GM10248 (cell line): Measurements from ENCODE around the gene ESYT1.

Source experiments
- CTCF ChIA-PET: fragments of 300-600 bp; sonication (Branson Sonifier 250); formaldehyde crosslinking; extraction: SDS; loops from one replicate; lab custom pipeline; 2021; ENCODE audit warnings: antibody characterized with exemption; lab: Yijun Ruan, JAX
- POLR2A ChIA-PET: fragments of 350-650 bp; sonication (Branson Sonifier 250); formaldehyde crosslinking; extraction: SDS; loops from one replicate; lab custom pipeline; 2020; ENCODE audit warnings: antibody characterized with exemption; lab: Yijun Ruan, JAX
- DNase-seq: peaks from one replicate; pipeline ENCODE4 v3.0.0; 2012; ENCODE audit errors: extremely low spot score
- CTCF ChIP-seq: IDR thresholded peaks from 2 replicates; pipeline ENCODE4 v1.5.1; 2012; ENCODE audit warnings: mild to moderate bottlenecking, low read depth; ENCODE audit errors: extremely low read depth, missing control alignments, control extremely low read depth

ESYT1 gene

GRCh38 chr12:56127888-56128669 lies at the start of gene ESYT1:
Gene ESYT1 (plus strand): TSS chr12:56128267. CDS start chr12:56128320, 53 bp downstream.
- peak; percentile 97 for DNase-seq
- CTCF ChIA-PET = interaction anchor here (0.7 to 14.7 kb wide), 19 partner anchors 9 to 403 kb away, joined by 3 to 243 read pairs (median 4); partner anchors contain the start of genes CS, DGKA, MYL6 and SMARCC2
- no peak for TF ChIP-seq CTCF

GRCh38 chr12:56078427-56078826 lies 49.6 kb upstream of the ESYT1 start:
- ChIA-PET CTCF (interaction anchor here (1.0 to 1.5 kb wide), 3 partner anchors 19 to 83 kb away, joined by 3 read pairs; no protein-coding TSS in a partner anchor), POLR2A (no interaction called here)
- no peak for DNase-seq
- TF ChIP-seq CTCF = no peak

More at GRCh38 chr12:56127888-56128669, at the start of gene ESYT1:
- POLR2A ChIA-PET = interaction anchor here (0.6 to 4.0 kb wide), 11 partner anchors 11 to 376 kb away, joined by 3 to 49 read pairs (median 4); partner anchors contain the start of genes MYL6, PA2G4, RPL41 and SMARCC2

- ChIA-PET POLR2A (interaction anchor here (0.7 kb wide), 1 partner anchor 25 kb away, joined by 3 read pairs; the partner anchor contains the start of gene PA2G4), CTCF (interaction anchor here (1.0 to 2.6 kb wide), 14 partner anchors 9 to 340 kb away, joined by 3 to 11 read pairs (median 3); partner anchors contain the start of genes PA2G4 and RNF41)
- DNase-seq = peak; percentile 79
- peak; percentile 55 for TF ChIP-seq CTCF
These were observed 48.9 kb upstream of the ESYT1 start for GRCh38 chr12:56078931-56079722.

GRCh38 chr12:56079723-56080555 lies 48.1 kb upstream of the ESYT1 start, which contains the start of gene ERBB3:
Gene ERBB3 (plus strand): TSS chr12:56080165. CDS start chr12:56080301, 136 bp downstream.
- no peak for TF ChIP-seq CTCF
- ChIA-PET POLR2A (interaction anchor here (0.7 kb wide), 1 partner anchor 24 kb away, joined by 3 read pairs; the partner anchor contains the start of gene PA2G4), CTCF (interaction anchor here (0.6 to 2.6 kb wide), 16 partner anchors 9 to 1133 kb away, joined by 3 to 11 read pairs (median 3); partner anchors contain the start of genes PA2G4 and RNF41)
- peak; percentile 67 for DNase-seq

- ChIA-PET CTCF (interaction anchor here (1.4 to 2.6 kb wide), 7 partner anchors 9 to 342 kb away, joined by 3 to 11 read pairs (median 7); partner anchors contain the start of genes ESYT1 and PA2G4), POLR2A (interaction anchor here (0.6 kb wide), 1 partner anchor 24 kb away, joined by 5 read pairs; the partner anchor contains the start of gene PA2G4)
- no peak for DNase-seq
- no peak for TF ChIP-seq CTCF
These were observed 47.4 kb upstream of the ESYT1 start for GRCh38 chr12:56080556-56081138.
